Duodenal mucosa (tissue), 2 donors: Measurements from ENCODE around the gene PPIB.

Source experiments
- H3K27ac ChIP-seq: one replicate; pipeline ENCODE4 v1.7.0; 2013; ENCODE audit warnings: low read depth, low read length
- H3K27me3 ChIP-seq, 2 donors: one replicate each; pipeline ENCODE4 v1.7.0; 2013; ENCODE audit warnings: low read length in 2 of 2, control low read depth in 1 of 2; ENCODE audit not compliant: insufficient read depth in 2 of 2, control insufficient read depth in 1 of 2
- H3K36me3 ChIP-seq, 2 donors: one replicate each; pipeline ENCODE4 v1.7.0; 2013; ENCODE audit warnings: low read length in 2 of 2, control low read depth in 1 of 2; ENCODE audit not compliant: insufficient read depth in 2 of 2, control insufficient read depth in 1 of 2
- H3K4me1 ChIP-seq, 2 donors: one replicate each; pipeline ENCODE4 v1.7.0; 2013; ENCODE audit warnings: low read length in 2 of 2, control low read depth in 1 of 2; ENCODE audit not compliant: insufficient read depth in 2 of 2, control insufficient read depth in 1 of 2
- H3K4me3 ChIP-seq, 2 donors: one replicate each; pipeline ENCODE4 v1.7.0; 2013; ENCODE audit warnings: low read length in 2 of 2, low read depth in 1 of 2
- H3K9ac ChIP-seq, 2 donors: one replicate each; pipeline ENCODE4 v1.7.0; 2013; ENCODE audit warnings: low read length in 2 of 2, low read depth in 1 of 2
- H3K9me3 ChIP-seq, 2 donors: one replicate each; pipeline ENCODE4 v1.7.0; 2013; ENCODE audit warnings: low read length in 2 of 2, control low read depth in 1 of 2; ENCODE audit not compliant: control insufficient read depth in 1 of 2

PPIB gene

GRCh38 chr15:64149424-64149823, 13.4 kb downstream of the PPIB start:
- Histone ChIP-seq H3K27ac (no peak overlapping the region), H3K27me3 (peaks cover 9% of the 10 kb centered on the region in 2 donors), H3K4me1 (peaks cover 15 to 24% of the 10 kb centered on the region in 2 donors)

GRCh38 chr15:64148581-64148980, 14.2 kb downstream of the PPIB start:
- Histone ChIP-seq H3K36me3 (peaks cover 1 to 14% of the 10 kb centered on the region in 2 donors), H3K27ac (no peak overlapping the region), H3K9me3 (no peaks in the 10 kb centered on the region), H3K27me3 (peaks cover 9% of the 10 kb centered on the region in 2 donors), H3K4me1 (peaks cover 15 to 21% of the 10 kb centered on the region in 2 donors), H3K4me3 (no peak overlapping the region), H3K9ac (no peak overlapping the region)

More at GRCh38 chr15:64149424-64149823, 13.4 kb downstream of the PPIB start:
- no peak overlapping the region for H3K4me3 ChIP-seq
- H3K9ac ChIP-seq: no peak overlapping the region
- peaks cover 0 to 16% of the 10 kb centered on the region in 2 donors for H3K36me3 ChIP-seq
- no peaks in the 10 kb centered on the region for H3K9me3 ChIP-seq

GRCh38 chr15:64148168-64148567, 14.7 kb downstream of the PPIB start:
- H3K27me3 ChIP-seq: peaks cover 9% of the 10 kb centered on the region in 2 donors
- peaks cover 12 to 18% of the 10 kb centered on the region in 2 donors for H3K4me1 ChIP-seq
- H3K4me3 ChIP-seq: no peak overlapping the region
- peaks cover 5 to 19% of the 10 kb centered on the region in 2 donors for H3K36me3 ChIP-seq
- H3K9ac ChIP-seq: no peak overlapping the region
- no peak overlapping the region for H3K27ac ChIP-seq
- no peaks in the 10 kb centered on the region for H3K9me3 ChIP-seq

- H3K4me3 ChIP-seq: no peak overlapping the region
- peaks cover 14 to 28% of the 10 kb centered on the region in 2 donors for H3K36me3 ChIP-seq
- no peak overlapping the region for H3K27ac ChIP-seq
- no peak overlapping the region for H3K9ac ChIP-seq
- H3K27me3 ChIP-seq: no peaks in the 10 kb centered on the region
- H3K9me3 ChIP-seq: no peaks in the 10 kb centered on the region
- peaks cover under 1 to 8% of the 10 kb centered on the region in 2 donors for H3K4me1 ChIP-seq
Measured at GRCh38 chr15:64146885-64147681, 15.7 kb downstream of the PPIB start.

- H3K36me3 ChIP-seq: peaks cover 16 to 34% of the 10 kb centered on the region in 2 donors
- no peak overlapping the region for H3K4me3 ChIP-seq
- H3K9me3 ChIP-seq: no peaks in the 10 kb centered on the region
- no peaks in the 10 kb centered on the region for H3K27me3 ChIP-seq
- peaks cover 0 to 5% of the 10 kb centered on the region in 2 donors for H3K4me1 ChIP-seq
- H3K27ac ChIP-seq: no peak overlapping the region
- H3K9ac ChIP-seq: no peak overlapping the region
Measured at GRCh38 chr15:64146520-64146884, 16.3 kb downstream of the PPIB start.

DNA sequence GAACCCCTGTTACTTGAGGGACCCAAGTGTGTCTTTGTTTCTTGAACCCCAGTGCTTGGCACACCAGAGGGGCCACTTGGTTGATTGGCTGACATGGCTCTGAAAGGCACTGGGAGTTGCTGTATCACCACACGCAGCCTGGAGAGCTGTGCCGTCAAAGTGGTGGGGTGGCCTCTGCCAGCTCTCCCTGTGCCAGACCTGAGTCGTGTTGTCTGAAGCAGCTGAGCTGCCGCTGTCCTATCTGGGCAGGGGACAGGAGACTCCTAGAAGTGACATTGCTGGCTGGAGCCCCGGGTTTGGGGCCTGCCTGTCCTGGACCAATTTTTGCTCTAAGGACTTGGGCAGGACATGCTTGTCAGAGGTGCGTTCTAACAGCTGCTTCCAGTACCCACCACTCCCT, 16.8 kb downstream of the PPIB start:
- Histone ChIP-seq H3K27ac (no peak overlapping the region), H3K27me3 (no peaks in the 10 kb centered on the region), H3K9ac (no peak overlapping the region), H3K36me3 (peaks cover 21 to 38% of the 10 kb centered on the region in 2 donors), H3K4me3 (no peak overlapping the region), H3K4me1 (peaks cover 0 to 2% of the 10 kb centered on the region in 2 donors), H3K9me3 (no peaks in the 10 kb centered on the region)

GRCh38 chr15:64144565-64145281, 18.1 kb downstream of the PPIB start:
- H3K4me1 ChIP-seq: no peaks in the 10 kb centered on the region
- H3K27ac ChIP-seq: no peak overlapping the region
- no peaks in the 10 kb centered on the region for H3K27me3 ChIP-seq
- peaks cover 23 to 42% of the 10 kb centered on the region in 2 donors for H3K36me3 ChIP-seq
- H3K9ac ChIP-seq: no peak overlapping the region
- H3K9me3 ChIP-seq: no peaks in the 10 kb centered on the region
- no peak overlapping the region for H3K4me3 ChIP-seq

DNA sequence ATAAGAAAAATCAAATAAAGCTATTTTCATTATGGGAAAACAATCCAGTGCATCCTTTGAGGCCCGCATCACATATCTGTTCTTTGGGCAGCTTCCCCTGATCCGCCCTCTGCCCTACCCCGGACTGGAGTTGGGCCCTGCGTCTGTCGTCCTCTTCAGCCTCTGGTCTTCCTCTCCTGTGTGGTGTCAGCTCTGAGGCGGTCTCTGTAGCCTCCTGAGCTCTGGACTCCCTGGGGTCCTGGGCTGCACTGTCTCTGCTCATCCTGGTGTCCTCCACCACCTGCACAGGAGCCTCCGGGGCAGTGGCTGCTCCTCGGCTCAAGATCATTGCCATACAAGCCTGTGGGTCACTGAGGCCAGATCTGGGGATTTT, 18.6 kb downstream of the PPIB start:
- peaks cover 23 to 42% of the 10 kb centered on the region in 2 donors for H3K36me3 ChIP-seq
- H3K27me3 ChIP-seq: no peaks in the 10 kb centered on the region
- H3K4me3 ChIP-seq: no peak overlapping the region
- no peaks in the 10 kb centered on the region for H3K4me1 ChIP-seq
- H3K9ac ChIP-seq: no peak overlapping the region
- no peaks in the 10 kb centered on the region for H3K9me3 ChIP-seq
- no peak overlapping the region for H3K27ac ChIP-seq

DNA sequence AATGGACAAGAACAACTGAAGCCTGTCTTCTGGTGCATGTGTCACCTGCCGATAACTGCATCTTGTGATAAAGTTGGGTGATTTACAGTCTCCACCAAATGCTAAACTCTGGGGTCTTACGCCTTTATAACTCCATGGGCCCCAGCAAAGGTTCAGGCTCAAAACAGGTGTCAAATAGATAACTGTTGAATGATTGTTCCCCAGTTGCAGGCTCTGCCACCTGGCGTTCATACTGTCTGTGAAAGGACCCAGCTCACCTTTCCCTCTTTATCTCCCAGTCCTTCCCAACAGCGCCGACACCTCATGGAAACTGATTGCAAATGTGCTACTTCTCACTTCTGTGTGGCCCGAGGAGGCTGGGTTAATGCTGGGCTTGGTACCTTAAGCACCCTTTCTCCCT, 19.5 kb downstream of the PPIB start:
- H3K27me3 ChIP-seq: no peaks in the 10 kb centered on the region
- H3K9ac ChIP-seq: no peak overlapping the region
- no peak overlapping the region for H3K4me3 ChIP-seq
- H3K4me1 ChIP-seq: no peaks in the 10 kb centered on the region
- no peak overlapping the region for H3K27ac ChIP-seq
- peaks cover 28 to 48% of the 10 kb centered on the region in 2 donors for H3K36me3 ChIP-seq
- H3K9me3 ChIP-seq: no peaks in the 10 kb centered on the region

GRCh38 chr15:64141798-64142512, 20.9 kb downstream of the PPIB start:
- no peak overlapping the region for H3K9ac ChIP-seq
- no peaks in the 10 kb centered on the region for H3K9me3 ChIP-seq
- H3K36me3 ChIP-seq: peaks cover 36 to 60% of the 10 kb centered on the region in 2 donors
- no peaks in the 10 kb centered on the region for H3K27me3 ChIP-seq
- no peak overlapping the region for H3K4me3 ChIP-seq
- H3K27ac ChIP-seq: no peak overlapping the region
- H3K4me1 ChIP-seq: no peaks in the 10 kb centered on the region
